ENCODE measurements around the gene LRRC56. TPM values are rescaled to one million over a fixed set of nuclear protein-coding genes. Genes with fewer than 3 reads are reported as not detected.

The LRRC56 gene
- total RNA-seq, 1 donor from 2014 or later = 0.82 TPM

GRCh38 chr11:503179-503981 lies 33.9 kb upstream of the LRRC56 start:
- H3K9ac ChIP-seq (ENCODE audit: low read length) = peak overlapping the region; percentile 75
- Mint-ChIP-seq H3K4me3 (ENCODE audit: unreplicated experiment) (peak overlapping the region; percentile 34), H3K9me3 (ENCODE audit: unreplicated experiment) (no peaks in the 10 kb centered on the region), H3K27me3 (ENCODE audit: low read depth, unreplicated experiment) (no peaks in the 10 kb centered on the region), H3K4me1 (ENCODE audit: low read depth, unreplicated experiment) (peaks cover 12% of the 10 kb centered on the region), H3K27ac (ENCODE audit: unreplicated experiment) (no peak overlapping the region), H3K36me3 (ENCODE audit: low read depth, unreplicated experiment) (peaks cover 10% of the 10 kb centered on the region)
- H3K79me2 ChIP-seq (ENCODE audit: insufficient read depth, low read length) = peaks cover 65% of the 10 kb centered on the region
- H3K27ac ChIP-seq (ENCODE audit: low read depth, low read length) = no peak overlapping the region
- H3K4me1 ChIP-seq (ENCODE audit: insufficient read depth, low read length) = peaks cover 32% of the 10 kb centered on the region
- peak overlapping the region; percentile 95 for H3K4me2 ChIP-seq (ENCODE audit: low read length)
- peaks cover 27% of the 10 kb centered on the region for H4K20me1 ChIP-seq (ENCODE audit: insufficient read depth, low read length)
- H3K9me3 ChIP-seq (ENCODE audit: insufficient read depth, low read depth, low read length) = no peaks in the 10 kb centered on the region
- H3K36me3 ChIP-seq (ENCODE audit: insufficient read depth, low read length) = peaks cover 7% of the 10 kb centered on the region
- no peaks in the 10 kb centered on the region for H3K27me3 ChIP-seq (ENCODE audit: insufficient read depth, low read length)
- H2AFZ ChIP-seq (ENCODE audit: low read depth, low read length) = no peak overlapping the region
- peak overlapping the region; percentile 51 for H3K4me3 ChIP-seq (ENCODE audit: insufficient read depth, low read depth, low read length)
- no peak for FAIRE-seq
- no peak for DNase-seq (ENCODE audit: low read depth)
- no peak for TF ChIP-seq CTCF (IDR thresholded peaks at IDR 0.05; ENCODE audit: insufficient read depth, low read depth, low read length)
- no peak for TF ChIP-seq EZH2 (IDR thresholded peaks at IDR 0.05; ENCODE audit: insufficient read depth, low read length)

- Mint-ChIP-seq H3K27me3 (ENCODE audit: low read depth, unreplicated experiment) (no peaks in the 10 kb centered on the region), H3K9me3 (ENCODE audit: unreplicated experiment) (no peaks in the 10 kb centered on the region), H3K4me1 (ENCODE audit: low read depth, unreplicated experiment) (peaks cover 12% of the 10 kb centered on the region), H3K36me3 (ENCODE audit: low read depth, unreplicated experiment) (peaks cover 9% of the 10 kb centered on the region), H3K4me3 (ENCODE audit: unreplicated experiment) (peak overlapping the region; percentile 98), H3K27ac (ENCODE audit: unreplicated experiment) (peak overlapping the region; percentile 100)
- Histone ChIP-seq H3K9ac (ENCODE audit: low read length) (peak overlapping the region; percentile 75), H3K4me1 (ENCODE audit: insufficient read depth, low read length) (peaks cover 32% of the 10 kb centered on the region), H3K36me3 (ENCODE audit: insufficient read depth, low read length) (peaks cover 5% of the 10 kb centered on the region), H3K79me2 (ENCODE audit: insufficient read depth, low read length) (peaks cover 67% of the 10 kb centered on the region), H3K27ac (ENCODE audit: low read depth, low read length) (peak overlapping the region; percentile 60), H3K4me3 (ENCODE audit: insufficient read depth, low read depth, low read length) (peak overlapping the region; percentile 51), H4K20me1 (ENCODE audit: insufficient read depth, low read length) (peaks cover 24% of the 10 kb centered on the region), H3K27me3 (ENCODE audit: insufficient read depth, low read length) (no peaks in the 10 kb centered on the region), H3K4me2 (ENCODE audit: low read length) (peak overlapping the region; percentile 95), H2AFZ (ENCODE audit: low read depth, low read length) (peak overlapping the region; percentile 35), H3K9me3 (ENCODE audit: insufficient read depth, low read depth, low read length) (no peaks in the 10 kb centered on the region)
- FAIRE-seq (no peak), DNase-seq (ENCODE audit: low read depth) (peak; percentile 17)
- TF ChIP-seq CTCF (IDR thresholded peaks at IDR 0.05; ENCODE audit: insufficient read depth, low read depth, low read length) (no peak), EZH2 (IDR thresholded peaks at IDR 0.05; ENCODE audit: insufficient read depth, low read length) (no peak)
Observed at GRCh38 chr11:504053-504993, 33.0 kb upstream of the LRRC56 start.

Measured in astrocyte (in vitro differentiated cells and primary cell).